ENCODE measurements around the gene GATD1. TPM values are rescaled to one million over a fixed set of nuclear protein-coding genes. Genes with fewer than 3 reads are reported as not detected.

Gene GATD1
- polyA plus RNA-seq, 1 donor from 2014 or later: 146 TPM

GRCh38 chr11:791658-792534 is 14.6 kb upstream of the GATD1 start:
- H3K27ac ChIP-seq (ENCODE audit: low read length): no peak overlapping the region
- no peak overlapping the region for H2AFZ ChIP-seq (ENCODE audit: low read depth, low read length)
- no peaks in the 10 kb centered on the region for H3K36me3 ChIP-seq (ENCODE audit: insufficient read depth, low read length)
- no peaks in the 10 kb centered on the region for H4K20me1 ChIP-seq (ENCODE audit: insufficient read depth)
- H3K27me3 ChIP-seq (ENCODE audit: insufficient read depth, low read depth, low read length): no peaks in the 10 kb centered on the region
- no peaks in the 10 kb centered on the region for H3K9me2 ChIP-seq (ENCODE audit: insufficient read depth, low read length)
- no peak overlapping the region for H3K4me2 ChIP-seq (ENCODE audit: low read length)
- H3F3A ChIP-seq (ENCODE audit: insufficient read depth, low read length, poor library complexity, severe bottlenecking): no peaks in the 10 kb centered on the region
- no peak overlapping the region for H3K4me3 ChIP-seq (ENCODE audit: low read length)
- H3K9me3 ChIP-seq (ENCODE audit: low read length): no peaks in the 10 kb centered on the region
- peaks cover 17% of the 10 kb centered on the region for H3K79me2 ChIP-seq (replicated peaks; ENCODE audit: insufficient read depth, low read length)
- TF ChIP-seq SMC3 (conservative IDR thresholded peaks at IDR 0.05; ENCODE audit: poor library complexity) (no peak), TAF1 (IDR thresholded peaks at IDR 0.05; ENCODE audit: low read depth) (no peak), REST (IDR thresholded peaks at IDR 0.05; ENCODE audit: borderline replicate concordance) (no peak), EP300 (conservative IDR thresholded peaks at IDR 0.05; ENCODE audit: poor library complexity, severe bottlenecking) (no peak), POLR2AphosphoS5 (IDR thresholded peaks at IDR 0.05) (no peak), MXI1 (conservative IDR thresholded peaks at IDR 0.05; ENCODE audit: poor library complexity, severe bottlenecking) (no peak), EZH2 (IDR thresholded peaks at IDR 0.05; ENCODE audit: borderline replicate concordance, insufficient read depth, low read length, poor library complexity, severe bottlenecking) (no peak), RAD21 (conservative IDR thresholded peaks at IDR 0.05) (no peak)
- TF ChIP-seq, protein P1, sequence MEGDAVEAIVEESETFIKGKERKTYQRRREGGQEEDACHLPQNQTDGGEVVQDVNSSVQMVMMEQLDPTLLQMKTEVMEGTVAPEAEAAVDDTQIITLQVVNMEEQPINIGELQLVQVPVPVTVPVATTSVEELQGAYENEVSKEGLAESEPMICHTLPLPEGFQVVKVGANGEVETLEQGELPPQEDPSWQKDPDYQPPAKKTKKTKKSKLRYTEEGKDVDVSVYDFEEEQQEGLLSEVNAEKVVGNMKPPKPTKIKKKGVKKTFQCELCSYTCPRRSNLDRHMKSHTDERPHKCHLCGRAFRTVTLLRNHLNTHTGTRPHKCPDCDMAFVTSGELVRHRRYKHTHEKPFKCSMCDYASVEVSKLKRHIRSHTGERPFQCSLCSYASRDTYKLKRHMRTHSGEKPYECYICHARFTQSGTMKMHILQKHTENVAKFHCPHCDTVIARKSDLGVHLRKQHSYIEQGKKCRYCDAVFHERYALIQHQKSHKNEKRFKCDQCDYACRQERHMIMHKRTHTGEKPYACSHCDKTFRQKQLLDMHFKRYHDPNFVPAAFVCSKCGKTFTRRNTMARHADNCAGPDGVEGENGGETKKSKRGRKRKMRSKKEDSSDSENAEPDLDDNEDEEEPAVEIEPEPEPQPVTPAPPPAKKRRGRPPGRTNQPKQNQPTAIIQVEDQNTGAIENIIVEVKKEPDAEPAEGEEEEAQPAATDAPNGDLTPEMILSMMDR (IDR thresholded peaks at IDR 0.05; ENCODE audit: poor library complexity, severe bottlenecking): no peak
- no peak overlapping the region for H3K9ac ChIP-seq (ENCODE audit: low read length)

DNA sequence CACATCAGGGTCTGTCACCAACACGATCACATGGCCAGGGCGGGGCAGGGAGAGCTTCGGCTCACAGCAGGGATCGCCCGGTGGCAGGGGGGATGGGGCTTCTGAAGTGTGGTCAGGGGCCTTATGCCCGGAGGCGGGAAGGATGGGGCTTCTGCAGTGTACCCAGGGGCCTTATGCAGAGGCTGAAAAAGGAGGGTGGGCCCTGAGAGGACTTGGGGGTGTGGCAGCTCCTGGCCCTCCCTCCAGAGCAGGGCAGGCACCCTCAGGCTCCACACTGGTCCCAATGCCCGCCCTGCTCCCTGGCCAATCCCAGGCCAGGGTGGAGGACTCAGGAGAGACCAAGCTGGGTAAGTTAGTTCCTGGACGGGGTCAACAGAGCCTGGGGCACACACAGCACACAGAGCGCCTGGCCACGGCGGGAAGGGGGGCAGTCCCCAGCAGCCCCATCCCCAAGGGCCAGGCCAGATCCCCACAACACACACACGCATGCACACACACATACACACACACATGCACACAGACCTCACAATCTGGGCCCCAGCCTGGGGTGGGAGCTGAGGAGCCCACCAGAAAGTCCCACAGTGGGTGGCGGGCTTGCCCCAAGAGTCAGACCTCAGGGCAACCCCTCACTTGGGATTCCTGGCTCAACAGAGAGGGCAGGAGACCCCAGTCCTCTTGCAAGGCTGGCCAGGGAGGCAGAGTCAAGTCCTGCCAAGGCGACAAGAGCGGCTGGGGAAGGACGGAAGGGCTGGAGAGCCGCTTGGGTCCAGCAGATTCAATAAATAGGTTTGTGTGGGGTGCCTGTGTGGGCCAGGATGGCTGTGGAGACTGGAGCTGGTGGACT is 13.7 kb upstream of the GATD1 start:
- H3K9me3 ChIP-seq (ENCODE audit: low read length): no peaks in the 10 kb centered on the region
- no peak overlapping the region for H3K27ac ChIP-seq (ENCODE audit: low read length)
- H3K4me3 ChIP-seq (ENCODE audit: low read length): no peak overlapping the region
- no peak for TF ChIP-seq TAF1 (IDR thresholded peaks at IDR 0.05; ENCODE audit: low read depth)
- no peak for TF ChIP-seq SMC3 (conservative IDR thresholded peaks at IDR 0.05; ENCODE audit: poor library complexity)
- TF ChIP-seq EZH2 (IDR thresholded peaks at IDR 0.05; ENCODE audit: borderline replicate concordance, insufficient read depth, low read length, poor library complexity, severe bottlenecking): no peak
- TF ChIP-seq POLR2AphosphoS5 (IDR thresholded peaks at IDR 0.05): no peak
- no peak for TF ChIP-seq REST (IDR thresholded peaks at IDR 0.05; ENCODE audit: borderline replicate concordance)
- TF ChIP-seq, protein P1 (IDR thresholded peaks at IDR 0.05; ENCODE audit: poor library complexity, severe bottlenecking): no peak
- no peak for TF ChIP-seq MXI1 (conservative IDR thresholded peaks at IDR 0.05; ENCODE audit: poor library complexity, severe bottlenecking)
- TF ChIP-seq RAD21 (conservative IDR thresholded peaks at IDR 0.05): no peak
- TF ChIP-seq EP300 (conservative IDR thresholded peaks at IDR 0.05; ENCODE audit: poor library complexity, severe bottlenecking): no peak
- H3K79me2 ChIP-seq (replicated peaks; ENCODE audit: insufficient read depth, low read length): peaks cover 9% of the 10 kb centered on the region
- H4K20me1 ChIP-seq (ENCODE audit: insufficient read depth): no peaks in the 10 kb centered on the region
- no peak overlapping the region for H3K4me2 ChIP-seq (ENCODE audit: low read length)
- H2AFZ ChIP-seq (ENCODE audit: low read depth, low read length): no peak overlapping the region
- H3F3A ChIP-seq (ENCODE audit: insufficient read depth, low read length, poor library complexity, severe bottlenecking): no peaks in the 10 kb centered on the region
- no peaks in the 10 kb centered on the region for H3K27me3 ChIP-seq (ENCODE audit: insufficient read depth, low read depth, low read length)
- H3K9ac ChIP-seq (ENCODE audit: low read length): no peak overlapping the region
- H3K9me2 ChIP-seq (ENCODE audit: insufficient read depth, low read length): no peaks in the 10 kb centered on the region
- H3K36me3 ChIP-seq (ENCODE audit: insufficient read depth, low read length): no peaks in the 10 kb centered on the region

Data from neural cell (in vitro differentiated cells).